Activated CD8-positive, alpha-beta T cell treated with anti-CD3 and anti-CD28 coated beads for 36 hours (primary cell): ENCODE results near the gene MCC. TPM values are rescaled to one million over a fixed set of nuclear protein-coding genes. Genes with fewer than 3 reads are reported as not detected.

Experiments
- ATAC-seq: fragments of 200-7000 bp; cut with Tn5 transposase; one replicate; pipeline ENCODE4 v1.10.0; 2021; ENCODE audit warnings: mild to moderate bottlenecking, moderate library complexity
- CTCF ChIA-PET: fragments of 350-600 bp; sonication (Branson Sonifier 250); formaldehyde crosslinking; loops from one replicate; lab custom pipeline; 2021; ENCODE audit warnings: antibody characterized with exemption; lab: Charles Lee
- POLR2A ChIA-PET: fragments of 350-600 bp; sonication (Branson Sonifier 250); formaldehyde crosslinking; loops from one replicate; lab custom pipeline; 2021; ENCODE audit warnings: antibody characterized with exemption; lab: Charles Lee
- DNase-seq: peaks from one replicate; pipeline ENCODE4 v3.0.0-alpha.2; 2020
- H3K27ac Mint-ChIP-seq: one replicate; pipeline ENCODE4 v1.8.0; 2021; ENCODE audit warnings: mild to moderate bottlenecking, mixed read lengths
- H3K27me3 Mint-ChIP-seq: one replicate; pipeline ENCODE4 v1.8.0; 2021; ENCODE audit warnings: mixed read lengths
- H3K36me3 Mint-ChIP-seq: one replicate; pipeline ENCODE4 v1.8.0; 2021; ENCODE audit warnings: low read depth, mixed read lengths
- H3K4me1 Mint-ChIP-seq: one replicate; pipeline ENCODE4 v1.8.0; 2021; ENCODE audit warnings: low read depth, mixed read lengths
- H3K4me3 Mint-ChIP-seq: one replicate; pipeline ENCODE4 v1.8.0; 2021; ENCODE audit warnings: mild to moderate bottlenecking, moderate library complexity, mixed read lengths
- H3K9me3 Mint-ChIP-seq: one replicate; pipeline ENCODE4 v1.8.0; 2021; ENCODE audit warnings: mixed read lengths
- CTCF ChIP-seq: fragments of 200-600 bp; IDR thresholded peaks from one replicate; pipeline ENCODE4 v1.8.0; 2022; ENCODE audit warnings: antibody characterized with exemption, mild to moderate bottlenecking
- intact Hi-C: fragments of 100-400 bp; cut with micrococcal nuclease; formaldehyde crosslinking; loops from one replicate; pipeline ENCODE4 v1.10.0; 2022
- total RNA-seq, 2 experiments: library from RNA; stranded (reverse); gene quantifications; one replicate each; pipeline ENCODE4 v1.2.3, GENCODE V29; 2021

MCC gene
- total RNA-seq, 2 experiments from 2014 or later, result 4.9 to 5.4 TPM

GRCh38 chr5:113036321-113036720 is 451.9 kb downstream of the MCC start:
- no peak for ATAC-seq
- intact Hi-C loops, result no loop called here

GRCh38 chr5:113035096-113035495 is 453.2 kb downstream of the MCC start:
- H3K4me1 Mint-ChIP-seq, result peaks cover 4% of the 10 kb centered on the region
- H3K27me3 Mint-ChIP-seq, result no peaks in the 10 kb centered on the region
- no peak for DNase-seq
- TF ChIP-seq CTCF, result no peak
- ChIA-PET CTCF (interaction anchor here (2.3 kb wide), 1 partner anchor 39 kb away, joined by 16 read pairs; no protein-coding TSS in a partner anchor), POLR2A (no interaction called here)
- intact Hi-C loops, result no loop called here
- no peaks in the 10 kb centered on the region for H3K9me3 Mint-ChIP-seq
- H3K4me3 Mint-ChIP-seq, result no peak overlapping the region
- H3K36me3 Mint-ChIP-seq, result no peaks in the 10 kb centered on the region
- no peak for ATAC-seq
- H3K27ac Mint-ChIP-seq, result no peak overlapping the region

More at GRCh38 chr5:113036321-113036720, 451.9 kb downstream of the MCC start:
- ChIA-PET CTCF (no interaction called here), POLR2A (no interaction called here)
- no peak for DNase-seq
- peaks cover 4% of the 10 kb centered on the region for H3K4me1 Mint-ChIP-seq
- H3K9me3 Mint-ChIP-seq, result no peaks in the 10 kb centered on the region
- no peaks in the 10 kb centered on the region for H3K27me3 Mint-ChIP-seq
- H3K36me3 Mint-ChIP-seq, result no peaks in the 10 kb centered on the region
- H3K27ac Mint-ChIP-seq, result no peak overlapping the region
- no peak for TF ChIP-seq CTCF
- H3K4me3 Mint-ChIP-seq, result no peak overlapping the region

- Mint-ChIP-seq H3K9me3 (no peaks in the 10 kb centered on the region), H3K36me3 (no peaks in the 10 kb centered on the region), H3K4me3 (no peak overlapping the region), H3K27me3 (no peaks in the 10 kb centered on the region), H3K27ac (no peak overlapping the region), H3K4me1 (peaks cover 4% of the 10 kb centered on the region)
- TF ChIP-seq CTCF, result no peak
- DNase-seq, result no peak
- CTCF ChIA-PET, result interaction anchor here (2.3 kb wide), 1 partner anchor 39 kb away, joined by 16 read pairs; no protein-coding TSS in a partner anchor
- ATAC-seq, result no peak
- POLR2A ChIA-PET, result no interaction called here
- intact Hi-C loops, result no loop called here
Observed at GRCh38 chr5:113034182-113034773, 454.0 kb downstream of the MCC start.

GRCh38 chr5:113031557-113031956 is 456.7 kb downstream of the MCC start:
- ChIA-PET CTCF (interaction anchor here (1.4 to 2.8 kb wide), 2 partner anchors 35 to 299 kb away, joined by 3 to 8 read pairs; no protein-coding TSS in a partner anchor), POLR2A (no interaction called here)
- ATAC-seq, result no peak
- intact Hi-C loops, result no loop called here
- H3K27ac Mint-ChIP-seq, result no peak overlapping the region
- peaks cover 11% of the 10 kb centered on the region for H3K36me3 Mint-ChIP-seq
- DNase-seq, result no peak
- H3K4me1 Mint-ChIP-seq, result peaks cover 4% of the 10 kb centered on the region
- no peak overlapping the region for H3K4me3 Mint-ChIP-seq
- H3K9me3 Mint-ChIP-seq, result no peaks in the 10 kb centered on the region
- no peak for TF ChIP-seq CTCF
- H3K27me3 Mint-ChIP-seq, result no peaks in the 10 kb centered on the region

- Mint-ChIP-seq H3K27me3 (no peaks in the 10 kb centered on the region), H3K9me3 (no peaks in the 10 kb centered on the region), H3K4me3 (no peak overlapping the region), H3K27ac (no peak overlapping the region), H3K4me1 (peaks cover 4% of the 10 kb centered on the region), H3K36me3 (peaks cover 12% of the 10 kb centered on the region)
- ChIA-PET POLR2A (no interaction called here), CTCF (interaction anchor here (1.4 to 2.8 kb wide), 2 partner anchors 35 to 299 kb away, joined by 3 to 8 read pairs; no protein-coding TSS in a partner anchor)
- ATAC-seq (no peak), DNase-seq (no peak)
- TF ChIP-seq CTCF, result no peak
- intact Hi-C loops, result no loop called here
Observed at GRCh38 chr5:113031104-113031503, 457.1 kb downstream of the MCC start.
